ENCODE data around the gene CNOT10. TPM values are rescaled to one million over a fixed set of nuclear protein-coding genes. Genes with fewer than 3 reads are reported as not detected.

Gene CNOT10
- total RNA-seq, 1 donor from 2014 or later = 30.3 TPM

- Histone ChIP-seq H3K27me3 (ENCODE audit: control insufficient read depth in 3 of 3, insufficient read depth in 3 of 3, low read length in 3 of 3) (no peaks in the 10 kb centered on the region), H3K4me1 (ENCODE audit: control insufficient read depth in 3 of 3, insufficient read depth in 3 of 3, low read length in 3 of 3) (no peaks in the 10 kb centered on the region), H3K27ac (ENCODE audit: low read depth, low read length) (no peak overlapping the region), H3K9ac (ENCODE audit: low read depth in 1 of 3, low read length in 3 of 3) (no peak overlapping the region), H3K9me3 (ENCODE audit: control insufficient read depth in 3 of 3, low read length in 3 of 3) (no peaks in the 10 kb centered on the region), H3K4me3 (ENCODE audit: low read length in 3 of 3) (no peak overlapping the region), H3K36me3 (ENCODE audit: control insufficient read depth in 3 of 3, insufficient read depth in 3 of 3, low read length in 3 of 3) (peaks cover 0 to 5% (median 4%) of the 10 kb centered on the region in 3 donors)
Measured at GRCh38 chr3:32743934-32744333, 58.9 kb downstream of the CNOT10 start.

- Histone ChIP-seq H3K9ac (ENCODE audit: low read depth in 1 of 3, low read length in 3 of 3) (no peak overlapping the region), H3K27ac (ENCODE audit: low read depth, low read length) (no peak overlapping the region), H3K9me3 (ENCODE audit: control insufficient read depth in 3 of 3, low read length in 3 of 3) (no peaks in the 10 kb centered on the region), H3K27me3 (ENCODE audit: control insufficient read depth in 3 of 3, insufficient read depth in 3 of 3, low read length in 3 of 3) (no peaks in the 10 kb centered on the region), H3K4me1 (ENCODE audit: control insufficient read depth in 3 of 3, insufficient read depth in 3 of 3, low read length in 3 of 3) (no peaks in the 10 kb centered on the region), H3K4me3 (ENCODE audit: low read length in 3 of 3) (no peak overlapping the region), H3K36me3 (ENCODE audit: control insufficient read depth in 3 of 3, insufficient read depth in 3 of 3, low read length in 3 of 3) (peaks cover 0 to 2% (median 2%) of the 10 kb centered on the region in 3 donors)
Measured at GRCh38 chr3:32751377-32751776, 66.4 kb downstream of the CNOT10 start.

- Histone ChIP-seq H3K27me3 (ENCODE audit: control insufficient read depth in 3 of 3, insufficient read depth in 3 of 3, low read length in 3 of 3) (no peaks in the 10 kb centered on the region), H3K4me3 (ENCODE audit: low read length in 3 of 3) (no peak overlapping the region), H3K36me3 (ENCODE audit: control insufficient read depth in 3 of 3, insufficient read depth in 3 of 3, low read length in 3 of 3) (peaks cover 0 to 4% (median 2%) of the 10 kb centered on the region in 3 donors), H3K9ac (ENCODE audit: low read depth in 1 of 3, low read length in 3 of 3) (no peak overlapping the region), H3K9me3 (ENCODE audit: control insufficient read depth in 3 of 3, low read length in 3 of 3) (no peaks in the 10 kb centered on the region), H3K27ac (ENCODE audit: low read depth, low read length) (no peak overlapping the region), H3K4me1 (ENCODE audit: control insufficient read depth in 3 of 3, insufficient read depth in 3 of 3, low read length in 3 of 3) (peaks cover 0 to 3% (median 0%) of the 10 kb centered on the region in 3 donors)
Measured at GRCh38 chr3:32755761-32756160, 70.8 kb downstream of the CNOT10 start.

GRCh38 chr3:32757618-32758374 lies 72.8 kb downstream of the CNOT10 start:
- H3K9ac ChIP-seq (ENCODE audit: low read depth in 1 of 3, low read length in 3 of 3) = no peak overlapping the region
- H3K36me3 ChIP-seq (ENCODE audit: control insufficient read depth in 3 of 3, insufficient read depth in 3 of 3, low read length in 3 of 3) = peaks cover 6 to 9% (median 9%) of the 10 kb centered on the region in 3 donors
- H3K4me1 ChIP-seq (ENCODE audit: control insufficient read depth in 3 of 3, insufficient read depth in 3 of 3, low read length in 3 of 3) = peaks cover 0 to 3% (median 0%) of the 10 kb centered on the region in 3 donors
- H3K27me3 ChIP-seq (ENCODE audit: control insufficient read depth in 3 of 3, insufficient read depth in 3 of 3, low read length in 3 of 3) = no peaks in the 10 kb centered on the region
- H3K4me3 ChIP-seq (ENCODE audit: low read length in 3 of 3) = no peak overlapping the region
- no peak overlapping the region for H3K27ac ChIP-seq (ENCODE audit: low read depth, low read length)
- H3K9me3 ChIP-seq (ENCODE audit: control insufficient read depth in 3 of 3, low read length in 3 of 3) = no peaks in the 10 kb centered on the region

- Histone ChIP-seq H3K36me3 (ENCODE audit: control insufficient read depth in 3 of 3, insufficient read depth in 3 of 3, low read length in 3 of 3) (peaks cover 8 to 12% (median 12%) of the 10 kb centered on the region in 3 donors), H3K27ac (ENCODE audit: low read depth, low read length) (no peak overlapping the region), H3K4me1 (ENCODE audit: control insufficient read depth in 3 of 3, insufficient read depth in 3 of 3, low read length in 3 of 3) (peaks cover 0 to 3% (median 0%) of the 10 kb centered on the region in 3 donors), H3K27me3 (ENCODE audit: control insufficient read depth in 3 of 3, insufficient read depth in 3 of 3, low read length in 3 of 3) (no peaks in the 10 kb centered on the region), H3K9me3 (ENCODE audit: control insufficient read depth in 3 of 3, low read length in 3 of 3) (no peaks in the 10 kb centered on the region), H3K9ac (ENCODE audit: low read depth in 1 of 3, low read length in 3 of 3) (no peak overlapping the region), H3K4me3 (ENCODE audit: low read length in 3 of 3) (no peak overlapping the region)
Measured at GRCh38 chr3:32758375-32758753, 73.4 kb downstream of the CNOT10 start.

GRCh38 chr3:32759342-32759741 lies 74.4 kb downstream of the CNOT10 start:
- peaks cover 8 to 13% (median 12%) of the 10 kb centered on the region in 3 donors for H3K36me3 ChIP-seq (ENCODE audit: control insufficient read depth in 3 of 3, insufficient read depth in 3 of 3, low read length in 3 of 3)
- H3K9ac ChIP-seq (ENCODE audit: low read depth in 1 of 3, low read length in 3 of 3) = no peak overlapping the region
- H3K9me3 ChIP-seq (ENCODE audit: control insufficient read depth in 3 of 3, low read length in 3 of 3) = no peaks in the 10 kb centered on the region
- H3K4me1 ChIP-seq (ENCODE audit: control insufficient read depth in 3 of 3, insufficient read depth in 3 of 3, low read length in 3 of 3) = peaks cover 0 to 3% (median 0%) of the 10 kb centered on the region in 3 donors
- H3K27me3 ChIP-seq (ENCODE audit: control insufficient read depth in 3 of 3, insufficient read depth in 3 of 3, low read length in 3 of 3) = no peaks in the 10 kb centered on the region
- no peak overlapping the region for H3K4me3 ChIP-seq (ENCODE audit: low read length in 3 of 3)
- H3K27ac ChIP-seq (ENCODE audit: low read depth, low read length) = no peak overlapping the region

GRCh38 chr3:32764481-32764880 lies 79.5 kb downstream of the CNOT10 start:
- no peak overlapping the region for H3K4me3 ChIP-seq (ENCODE audit: low read length in 3 of 3)
- H3K36me3 ChIP-seq (ENCODE audit: control insufficient read depth in 3 of 3, insufficient read depth in 3 of 3, low read length in 3 of 3) = peaks cover 11 to 31% (median 27%) of the 10 kb centered on the region in 3 donors
- no peaks in the 10 kb centered on the region for H3K27me3 ChIP-seq (ENCODE audit: control insufficient read depth in 3 of 3, insufficient read depth in 3 of 3, low read length in 3 of 3)
- H3K27ac ChIP-seq (ENCODE audit: low read depth, low read length) = no peak overlapping the region
- no peaks in the 10 kb centered on the region for H3K9me3 ChIP-seq (ENCODE audit: control insufficient read depth in 3 of 3, low read length in 3 of 3)
- H3K9ac ChIP-seq (ENCODE audit: low read depth in 1 of 3, low read length in 3 of 3) = no peak overlapping the region
- no peaks in the 10 kb centered on the region for H3K4me1 ChIP-seq (ENCODE audit: control insufficient read depth in 3 of 3, insufficient read depth in 3 of 3, low read length in 3 of 3)

- Histone ChIP-seq H3K36me3 (ENCODE audit: control insufficient read depth in 3 of 3, insufficient read depth in 3 of 3, low read length in 3 of 3) (peaks cover 2 to 11% (median 7%) of the 10 kb centered on the region in 3 donors), H3K4me3 (ENCODE audit: low read length in 3 of 3) (no peak overlapping the region), H3K4me1 (ENCODE audit: control insufficient read depth in 3 of 3, insufficient read depth in 3 of 3, low read length in 3 of 3) (peaks cover 3 to 9% (median 4%) of the 10 kb centered on the region in 3 donors), H3K27me3 (ENCODE audit: control insufficient read depth in 3 of 3, insufficient read depth in 3 of 3, low read length in 3 of 3) (no peaks in the 10 kb centered on the region), H3K27ac (ENCODE audit: low read depth, low read length) (no peak overlapping the region), H3K9me3 (ENCODE audit: control insufficient read depth in 3 of 3, low read length in 3 of 3) (no peaks in the 10 kb centered on the region), H3K9ac (ENCODE audit: low read depth in 1 of 3, low read length in 3 of 3) (no peak overlapping the region)
Measured at GRCh38 chr3:32778389-32778788, 93.4 kb downstream of the CNOT10 start.

- no peak overlapping the region for H3K27ac ChIP-seq (ENCODE audit: low read depth, low read length)
- peak overlapping the region in 1 of 3 donors; percentile 93 for H3K4me3 ChIP-seq (ENCODE audit: low read length in 3 of 3)
- no peaks in the 10 kb centered on the region for H3K9me3 ChIP-seq (ENCODE audit: control insufficient read depth in 3 of 3, low read length in 3 of 3)
- peaks cover 3 to 9% (median 4%) of the 10 kb centered on the region in 3 donors for H3K4me1 ChIP-seq (ENCODE audit: control insufficient read depth in 3 of 3, insufficient read depth in 3 of 3, low read length in 3 of 3)
- H3K9ac ChIP-seq (ENCODE audit: low read depth in 1 of 3, low read length in 3 of 3) = peak overlapping the region in 1 of 3 donors; percentile 33
- peaks cover 0 to 3% (median 0%) of the 10 kb centered on the region in 3 donors for H3K36me3 ChIP-seq (ENCODE audit: control insufficient read depth in 3 of 3, insufficient read depth in 3 of 3, low read length in 3 of 3)
- H3K27me3 ChIP-seq (ENCODE audit: control insufficient read depth in 3 of 3, insufficient read depth in 3 of 3, low read length in 3 of 3) = no peaks in the 10 kb centered on the region
Measured at GRCh38 chr3:32780071-32780734, 95.2 kb downstream of the CNOT10 start.

- Histone ChIP-seq H3K9me3 (ENCODE audit: control insufficient read depth in 3 of 3, low read length in 3 of 3) (no peaks in the 10 kb centered on the region), H3K27ac (ENCODE audit: low read depth, low read length) (no peak overlapping the region), H3K4me1 (ENCODE audit: control insufficient read depth in 3 of 3, insufficient read depth in 3 of 3, low read length in 3 of 3) (peaks cover 3 to 9% (median 4%) of the 10 kb centered on the region in 3 donors), H3K4me3 (ENCODE audit: low read length in 3 of 3) (peak overlapping the region; percentile 76 to 93 (median 81)), H3K27me3 (ENCODE audit: control insufficient read depth in 3 of 3, insufficient read depth in 3 of 3, low read length in 3 of 3) (no peaks in the 10 kb centered on the region), H3K9ac (ENCODE audit: low read depth in 1 of 3, low read length in 3 of 3) (peak overlapping the region; percentile 22 to 79 (median 53)), H3K36me3 (ENCODE audit: control insufficient read depth in 3 of 3, insufficient read depth in 3 of 3, low read length in 3 of 3) (peaks cover 0 to under 1% (median 0%) of the 10 kb centered on the region in 3 donors)
Measured at GRCh38 chr3:32780735-32781210, 95.8 kb downstream of the CNOT10 start.

All from skeletal muscle tissue (tissue), 4 donors.